GM23248 (cell line): ENCODE measurements around the gene MED28. TPM values are rescaled to one million over a fixed set of nuclear protein-coding genes. Genes with fewer than 3 reads are reported as not detected.

ENCODE experiments used
- DNase-seq: peaks from one replicate; pipeline ENCODE4 v3.0.0-alpha.2; 2015
- H2AFZ ChIP-seq: fragments of 200-600 bp; sonication (generic); 2 replicates; pipeline ENCODE4 v1.6.1; 2016; ENCODE audit warnings: antibody characterized with exemption
- H3F3A ChIP-seq: fragments of 200-600 bp; sonication (generic); 2 replicates; pipeline ENCODE4 v1.6.1; 2016; ENCODE audit warnings: mild to moderate bottlenecking, antibody characterized with exemption, mixed run types; ENCODE audit not compliant: insufficient read depth
- H3K27ac ChIP-seq: fragments of 200-600 bp; sonication (generic); 2 replicates; pipeline ENCODE4 v1.5.1; 2016; ENCODE audit warnings: mild to moderate bottlenecking
- H3K27me3 ChIP-seq: fragments of 200-600 bp; sonication (generic); replicated peaks from 2 replicates; pipeline ENCODE4 v1.6.1; 2016; ENCODE audit warnings: mild to moderate bottlenecking; ENCODE audit not compliant: insufficient read depth
- H3K36me3 ChIP-seq: fragments of 200-600 bp; sonication (generic); 2 replicates; pipeline ENCODE4 v1.6.1; 2016; ENCODE audit warnings: low read depth, mild to moderate bottlenecking
- H3K4me1 ChIP-seq: fragments of 200-600 bp; sonication (generic); 2 replicates; pipeline ENCODE4 v1.6.1; 2016; ENCODE audit warnings: mild to moderate bottlenecking; ENCODE audit not compliant: insufficient read depth
- H3K4me2 ChIP-seq: fragments of 200-600 bp; sonication (generic); one replicate; pipeline ENCODE4 v1.6.1; 2016; ENCODE audit warnings: mild to moderate bottlenecking; ENCODE audit not compliant: unreplicated experiment
- H3K4me3 ChIP-seq: fragments of 200-600 bp; sonication (generic); 2 replicates; pipeline ENCODE4 v1.5.1; 2016; ENCODE audit warnings: mild to moderate bottlenecking
- H3K79me2 ChIP-seq: fragments of 200-600 bp; sonication (generic); 2 replicates; pipeline ENCODE4 v1.6.1; 2016; ENCODE audit warnings: mild to moderate bottlenecking; ENCODE audit not compliant: insufficient read depth
- H3K9ac ChIP-seq: fragments of 200-600 bp; sonication (generic); 2 replicates; pipeline ENCODE4 v1.6.1; 2016; ENCODE audit warnings: mild to moderate bottlenecking
- H3K9me2 ChIP-seq: fragments of 200-600 bp; sonication (generic); 2 replicates; pipeline ENCODE4 v1.6.1; 2016; ENCODE audit warnings: mixed run types, mild to moderate bottlenecking, moderate library complexity; ENCODE audit not compliant: insufficient read depth
- H3K9me3 ChIP-seq: fragments of 200-600 bp; sonication (generic); one replicate; pipeline ENCODE4 v1.6.1; 2017; ENCODE audit warnings: low read depth
- H4K20me1 ChIP-seq: fragments of 200-600 bp; sonication (generic); 2 replicates; pipeline ENCODE4 v1.6.0; 2016; ENCODE audit not compliant: insufficient read depth
- EZH2 ChIP-seq: fragments of 200-600 bp; sonication (generic); IDR thresholded peaks from 2 replicates; pipeline ENCODE4 v1.6.1; 2018; ENCODE audit warnings: antibody characterized with exemption, mild to moderate bottlenecking; ENCODE audit not compliant: insufficient read depth, poor library complexity, severe bottlenecking
- EZH2phosphoT487 ChIP-seq: fragments of 200-600 bp; sonication (generic); IDR thresholded peaks from 2 replicates; pipeline ENCODE4 v1.6.1; 2018; ENCODE audit warnings: antibody characterized with exemption, moderate library complexity, mild to moderate bottlenecking, low read depth; ENCODE audit not compliant: insufficient read depth
- WGBS, 2 experiments: methylation state at CpG; one replicate each; pipeline ENCODE4 v1.1.6; 2015 to 2017; ENCODE audit warnings: low lambda C conversion rate in 2 of 2, low coverage in 1 of 2; ENCODE audit errors: missing lambda C conversion rate in 2 of 2; 5-methylcytosine and 5-hydroxymethylcytosine counted together
- in situ Hi-C: fragments of 300-500 bp; cut with MboI; formaldehyde crosslinking; loops from 2 replicates; pipeline ENCODE4 v1.15.0; 2020
- polyA plus RNA-seq: library from polyadenylated mRNA; unstranded; fragments of >200 nt; fragmentation: Nextera tagmentation; extraction: Ambion mirVana; gene quantifications from 2 replicates; pipeline ENCODE4 v1.2.1, GENCODE V29; 2016
- total RNA-seq: library from RNA; depleted of rRNA; stranded (reverse); fragments of >200 nt; shearing (Covaris generic); gene quantifications from 2 replicates; pipeline ENCODE4 v1.2.3, GENCODE V29; 2014; rRNA removed

MED28 gene
- total and polyA plus RNA-seq, 2 experiments from 2014 or later: 3.9 to 34.1 TPM

DNA sequence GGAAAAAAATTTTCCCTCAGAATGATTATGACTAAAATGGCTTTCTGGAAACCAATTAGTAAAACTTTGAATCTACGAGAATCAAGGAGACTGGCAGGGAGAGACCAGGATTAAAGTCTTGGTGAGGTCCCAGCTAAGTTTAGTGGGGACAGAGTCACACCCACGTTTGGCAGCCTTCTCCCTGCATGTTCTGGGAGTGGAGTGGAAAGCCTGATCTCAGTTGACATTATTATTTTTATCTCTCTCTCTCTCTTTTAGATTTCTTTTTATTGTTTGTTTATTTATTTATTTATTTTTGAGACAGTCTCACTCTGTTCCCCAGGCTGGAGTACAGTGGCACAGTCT, 67.8 kb downstream of the MED28 start:
- in situ Hi-C loops: no loop called here
- no peak overlapping the region for H3K4me2 ChIP-seq
- no peaks in the 10 kb centered on the region for H3K27me3 ChIP-seq
- no peak for DNase-seq
- H3F3A ChIP-seq: no peaks in the 10 kb centered on the region
- H3K79me2 ChIP-seq: no peaks in the 10 kb centered on the region
- H3K9me3 ChIP-seq: no peaks in the 10 kb centered on the region
- no peaks in the 10 kb centered on the region for H3K4me1 ChIP-seq
- no peaks in the 10 kb centered on the region for H4K20me1 ChIP-seq
- no peak overlapping the region for H3K27ac ChIP-seq
- no peaks in the 10 kb centered on the region for H3K9me2 ChIP-seq
- no peak for TF ChIP-seq EZH2phosphoT487
- no peak for TF ChIP-seq EZH2
- H3K36me3 ChIP-seq: no peaks in the 10 kb centered on the region
- WGBS, 2 experiments: 2 to 5% methylated on average over 2 of the region's 2 CpGs
- no peak overlapping the region for H3K4me3 ChIP-seq
- H2AFZ ChIP-seq: no peak overlapping the region
- H3K9ac ChIP-seq: no peak overlapping the region

Other genes with a start within 250 kb of the MED28 start
- gene QDPR, start 102.6 kb upstream of the MED28 start, total RNA-seq: 13.9 and 20.4 TPM in 2 replicates
- gene QDPR, start 102.6 kb upstream of the MED28 start, polyA plus RNA-seq: 40.4 and 40.5 TPM in 2 replicates
- gene CLRN2, start 99.5 kb upstream of the MED28 start, total RNA-seq: not detected in 2 replicates
- not detected in 2 replicates for gene CLRN2, start 99.5 kb upstream of the MED28 start, polyA plus RNA-seq
- 63.6 and 75.4 TPM in 2 replicates for gene LAP3, start 37.4 kb upstream of the MED28 start, total RNA-seq
- 60.7 and 62.6 TPM in 2 replicates for gene LAP3, start 37.4 kb upstream of the MED28 start, polyA plus RNA-seq
- not detected in 2 replicates for gene FAM184B, start 167.0 kb downstream of the MED28 start, total RNA-seq
- gene FAM184B, start 167.0 kb downstream of the MED28 start, polyA plus RNA-seq: 0.04 and 0.06 TPM in 2 replicates
- 22.1 and 24.4 TPM in 2 replicates for gene DCAF16, start 196.1 kb downstream of the MED28 start, total RNA-seq
- gene DCAF16, start 196.1 kb downstream of the MED28 start, polyA plus RNA-seq: 11.2 and 11.8 TPM in 2 replicates
- 15.6 and 18.5 TPM in 2 replicates for gene NCAPG, start 196.3 kb downstream of the MED28 start, total RNA-seq
- gene NCAPG, start 196.3 kb downstream of the MED28 start, polyA plus RNA-seq: 13.1 and 14.0 TPM in 2 replicates